ENCODE measurements around the gene MOB1B.
"Not testable (repeated sequence)": the region's sequence is repeated elsewhere in the genome, so short reads cannot be mapped to it uniquely, and the experiment has no call there.

Gene MOB1B

GRCh38 chr4:71029504-71029903 lies 127.3 kb downstream of the MOB1B start:
- H3K9ac ChIP-seq (ENCODE audit: low read length), result no peak overlapping the region
- no peaks in the 10 kb centered on the region for H3K9me3 ChIP-seq (ENCODE audit: control insufficient read depth, low read length)
- no peaks in the 10 kb centered on the region for H3K4me1 ChIP-seq (ENCODE audit: control insufficient read depth, insufficient read depth, low read length)
- H3K27me3 ChIP-seq (ENCODE audit: control insufficient read depth, insufficient read depth, low read length), result no peaks in the 10 kb centered on the region
- no peaks in the 10 kb centered on the region for H3K36me3 ChIP-seq (ENCODE audit: control insufficient read depth, insufficient read depth, low read length)
- no peak overlapping the region for H3K4me3 ChIP-seq (ENCODE audit: low read length)

- not testable (repeated sequence) for H3K36me3 ChIP-seq (ENCODE audit: control insufficient read depth, insufficient read depth, low read length); H3K4me1 ChIP-seq (ENCODE audit: control insufficient read depth, insufficient read depth, low read length)
These were observed 129.9 kb downstream of the MOB1B start for GRCh38 chr4:71032106-71032505.

More at GRCh38 chr4:71032106-71032505, 129.9 kb downstream of the MOB1B start:
- not testable (repeated sequence) for H3K9me3 ChIP-seq (ENCODE audit: control insufficient read depth, low read length); H3K9ac ChIP-seq (ENCODE audit: low read length); H3K4me3 ChIP-seq (ENCODE audit: low read length); H3K27me3 ChIP-seq (ENCODE audit: control insufficient read depth, insufficient read depth, low read length)

All from mucosa of stomach (tissue), 1 donor.